ENCODE data around the gene DDIT4.

DNA sequence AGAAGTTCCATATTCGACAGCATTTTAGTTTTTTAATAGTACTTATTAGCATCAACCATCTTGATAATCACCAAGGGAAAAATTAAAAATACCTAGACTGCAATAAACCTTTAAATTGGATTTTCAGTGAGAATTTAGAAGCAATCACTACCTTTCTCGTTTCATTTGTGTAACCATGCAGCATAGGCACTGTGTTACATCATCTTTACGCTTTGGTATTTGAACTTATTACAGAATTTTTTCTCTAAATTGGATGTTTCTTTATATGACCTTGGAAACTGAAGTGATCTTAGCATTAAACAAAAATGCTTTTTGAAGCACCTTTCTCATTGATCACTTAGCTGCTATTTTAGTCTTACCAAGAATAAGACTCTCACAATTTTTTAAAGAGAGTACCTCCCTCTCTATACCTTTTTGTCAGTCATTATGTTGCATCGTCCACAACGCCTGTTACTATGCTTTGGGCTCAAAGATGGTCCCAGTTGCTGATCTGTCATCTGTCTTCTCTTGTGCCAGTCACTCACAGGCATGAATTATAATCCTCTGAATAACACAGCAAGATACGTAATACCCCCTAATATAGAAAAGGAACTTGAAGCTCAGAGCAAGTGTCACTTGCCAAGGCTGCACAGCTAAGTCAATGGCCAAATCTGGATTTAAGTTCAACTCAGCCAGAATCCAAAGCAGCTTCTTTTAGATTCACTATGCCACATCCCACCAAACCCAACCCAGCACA is 38.0 kb upstream of the DDIT4 start:
- TF ChIP-seq, protein P1, sequence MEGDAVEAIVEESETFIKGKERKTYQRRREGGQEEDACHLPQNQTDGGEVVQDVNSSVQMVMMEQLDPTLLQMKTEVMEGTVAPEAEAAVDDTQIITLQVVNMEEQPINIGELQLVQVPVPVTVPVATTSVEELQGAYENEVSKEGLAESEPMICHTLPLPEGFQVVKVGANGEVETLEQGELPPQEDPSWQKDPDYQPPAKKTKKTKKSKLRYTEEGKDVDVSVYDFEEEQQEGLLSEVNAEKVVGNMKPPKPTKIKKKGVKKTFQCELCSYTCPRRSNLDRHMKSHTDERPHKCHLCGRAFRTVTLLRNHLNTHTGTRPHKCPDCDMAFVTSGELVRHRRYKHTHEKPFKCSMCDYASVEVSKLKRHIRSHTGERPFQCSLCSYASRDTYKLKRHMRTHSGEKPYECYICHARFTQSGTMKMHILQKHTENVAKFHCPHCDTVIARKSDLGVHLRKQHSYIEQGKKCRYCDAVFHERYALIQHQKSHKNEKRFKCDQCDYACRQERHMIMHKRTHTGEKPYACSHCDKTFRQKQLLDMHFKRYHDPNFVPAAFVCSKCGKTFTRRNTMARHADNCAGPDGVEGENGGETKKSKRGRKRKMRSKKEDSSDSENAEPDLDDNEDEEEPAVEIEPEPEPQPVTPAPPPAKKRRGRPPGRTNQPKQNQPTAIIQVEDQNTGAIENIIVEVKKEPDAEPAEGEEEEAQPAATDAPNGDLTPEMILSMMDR (IDR thresholded peaks at IDR 0.05): no peak
- no peak for TF ChIP-seq POLR2A (IDR thresholded peaks at IDR 0.05)
